Left renal cortex interstitium (tissue), 4 donors: ENCODE data around the gene PPP2R5A. TPM values are rescaled to one million over a fixed set of nuclear protein-coding genes. Genes with fewer than 3 reads are reported as not detected.

Experiments used
- DNase-seq, 4 donors: peaks; one replicate each; pipeline ENCODE4 v3.0.0-alpha.2; 2013; ENCODE audit warnings: low read depth in 4 of 4, low spot score in 2 of 4, missing footprints in 1 of 4
- polyA plus RNA-seq, 4 donors: library from polyadenylated mRNA; unstranded; fragments of 120-200 nt; gene quantifications; one replicate each; pipeline ENCODE4 v1.2.1, GENCODE V29; 2013; ENCODE audit not compliant: insufficient read length in 4 of 4

Gene PPP2R5A
- polyA plus RNA-seq, 4 donors = 30.6 to 40.2 (median 33.4) TPM

GRCh38 chr1:212401838-212402582 lies 116.8 kb downstream of the PPP2R5A start:
- DNase-seq = no peak

- DNase-seq = no peak
These were observed 117.6 kb downstream of the PPP2R5A start for GRCh38 chr1:212402666-212403321.

GRCh38 chr1:212410231-212410820 lies 125.1 kb downstream of the PPP2R5A start:
- no peak for DNase-seq

Other genes starting within 250 kb of the PPP2R5A start
- gene INTS7, start 249.9 kb upstream of the PPP2R5A start, polyA plus RNA-seq = 10 to 100 TPM; 15.8 to 24.6 (median 17.9) TPM
- 10 to 100 TPM; 18.5 to 25.1 (median 19.2) TPM for gene DTL, start 249.7 kb upstream of the PPP2R5A start, polyA plus RNA-seq
- 10 to 100 TPM; 11.5 to 15.9 (median 13.2) TPM for gene PACC1, start 129.5 kb downstream of the PPP2R5A start, polyA plus RNA-seq
- gene NENF, start 147.5 kb downstream of the PPP2R5A start, polyA plus RNA-seq = 10 to 100 TPM; 29.9 to 57.4 (median 41.5) TPM